A549 (cell line): ENCODE data around the gene RNF126. TPM values are rescaled to one million over a fixed set of nuclear protein-coding genes. Genes with fewer than 3 reads are reported as not detected.

Experiments used
- ATAC-seq, 2 experiments: fragments of 200-7000 bp in 1 of 2; fragments of >200 bp in 1 of 2; cut with Nextera tagmentation in 1 of 2; cut with Tn5 transposase in 1 of 2; 3 replicates each; pipeline versions ENCODE4 v1.8.0 to v1.9.1; 2018 to 2020; ENCODE audit warnings: mild to moderate bottlenecking in 1 of 2, moderate library complexity in 1 of 2
- CTCF ChIA-PET: fragments of 300-600 bp; sonication (Branson Sonifier 250); formaldehyde crosslinking; extraction: SDS; loops from one replicate; lab custom pipeline; 2021; ENCODE audit warnings: antibody characterized with exemption, inconsistent platforms; lab: Yijun Ruan, JAX
- POLR2A ChIA-PET: fragments of 350-600 bp; formaldehyde crosslinking; extraction: SDS; loops from one replicate; lab custom pipeline; 2021; ENCODE audit warnings: antibody characterized with exemption, inconsistent platforms; lab: Yijun Ruan, JAX
- DNase-seq, 2 experiments: peaks; one replicate each; pipeline versions ENCODE4 v3.0.0 to v3.0.0-alpha.2; 2011 to 2016; ENCODE audit warnings: low read depth in 1 of 2, low spot score in 1 of 2
- FAIRE-seq: peaks from 2 replicates; lab custom pipeline; 2011; peaks lifted over from hg19 to GRCh38; lab: Jason Lieb, UNC
- H3K27ac ChIP-seq, 2 experiments: fragments of >200 bp; sonication (Bioruptor Twin); formaldehyde crosslinking; 3 replicates each; pipeline ENCODE4 v1.5.1; 2016 to 2017
- H3K4me1 ChIP-seq: fragments of >200 bp; sonication (Bioruptor Twin); formaldehyde crosslinking; 3 replicates; pipeline ENCODE4 v1.6.1; 2016
- H3K4me2 ChIP-seq: fragments of >200 bp; sonication (Bioruptor Twin); formaldehyde crosslinking; 3 replicates; pipeline ENCODE4 v1.6.1; 2016
- H3K4me3 ChIP-seq: fragments of >200 bp; sonication (Bioruptor Twin); formaldehyde crosslinking; 3 replicates; pipeline ENCODE4 v1.5.1; 2016
- H3K9me3 ChIP-seq: fragments of >200 bp; sonication (Bioruptor Twin); formaldehyde crosslinking; 3 replicates; pipeline ENCODE4 v1.6.1; 2016
- ATOH8 ChIP-seq: fragments of 250-450 bp; sonication (Bioruptor Pico); IDR thresholded peaks from 2 replicates; pipeline ENCODE4 v1.5.0; 2020; ENCODE audit warnings: low read depth, mild to moderate bottlenecking, moderate library complexity
- BCL3 ChIP-seq: fragments of >200 bp; sonication (Bioruptor Twin); formaldehyde crosslinking; IDR thresholded peaks from 3 replicates; pipeline ENCODE4 v1.6.1; 2016
- BHLHE40 ChIP-seq: IDR thresholded peaks from 2 replicates; pipeline ENCODE4 v1.6.1; 2012; ENCODE audit warnings: low read depth, low read length, inconsistent platforms
- CHD4 ChIP-seq: fragments of 200-600 bp; sonication (generic); IDR thresholded peaks from 2 replicates; pipeline ENCODE4 v1.6.1; 2016; ENCODE audit warnings: antibody characterized with exemption, mild to moderate bottlenecking, borderline replicate concordance
- EHMT2 ChIP-seq: fragments of 200-600 bp; sonication (generic); IDR thresholded peaks from 2 replicates; pipeline ENCODE4 v1.6.1; 2016; ENCODE audit warnings: antibody characterized with exemption, low read depth, mild to moderate bottlenecking, moderate library complexity
- EP300 ChIP-seq, 2 experiments: fragments of >200 bp; sonication (Bioruptor Twin); formaldehyde crosslinking; IDR thresholded peaks; 2 replicates in 1 of 2; 3 replicates in 1 of 2; pipeline ENCODE4 v1.6.1; 2016 to 2017
- FOSB ChIP-seq: fragments of 250-450 bp; sonication (Bioruptor Pico); IDR thresholded peaks from 2 replicates; pipeline ENCODE4 v1.5.0; 2020; ENCODE audit warnings: mild to moderate bottlenecking, moderate library complexity
- FOSL2 ChIP-seq, 2 experiments: fragments of 450-650 bp in 1 of 2; fragments of >200 bp in 1 of 2; sonication (Bioruptor Twin) in 1 of 2; formaldehyde crosslinking; IDR thresholded peaks; 2 replicates each; pipeline versions ENCODE4 v1.5.0 to v1.6.1; 2016 to 2020; ENCODE audit warnings: mild to moderate bottlenecking in 1 of 2, moderate library complexity in 1 of 2
- FOXS1 ChIP-seq: fragments of 250-450 bp; sonication (Bioruptor Pico); IDR thresholded peaks from 2 replicates; pipeline ENCODE4 v1.5.0; 2020; ENCODE audit warnings: mild to moderate bottlenecking, moderate library complexity
- HDAC2 ChIP-seq: fragments of 200-600 bp; sonication (generic); IDR thresholded peaks from 2 replicates; pipeline ENCODE4 v1.6.1; 2016
- JUN ChIP-seq, 2 experiments: fragments of >200 bp; sonication (Bioruptor Twin); formaldehyde crosslinking; IDR thresholded peaks; 2 replicates in 1 of 2; 3 replicates in 1 of 2; pipeline ENCODE4 v1.6.1; 2016 to 2017
- KDM1A ChIP-seq: fragments of 200-600 bp; sonication (generic); IDR thresholded peaks from 2 replicates; pipeline ENCODE4 v1.6.1; 2016; ENCODE audit warnings: low read depth, mild to moderate bottlenecking
- MAFK ChIP-seq: fragments of 450-650 bp; IDR thresholded peaks from 2 replicates; pipeline ENCODE4 v1.6.1; 2014; ENCODE audit not compliant: partially characterized antibody
- NFE2L2 ChIP-seq: fragments of 150-350 bp; conservative IDR thresholded peaks from 2 replicates; pipeline ENCODE4 v1.6.1; 2014; ENCODE audit warnings: low read length
- NPAS2 ChIP-seq: fragments of 250-450 bp; sonication (Bioruptor Pico); IDR thresholded peaks from 2 replicates; pipeline ENCODE4 v1.8.0; 2022; ENCODE audit warnings: mild to moderate bottlenecking, moderate library complexity, borderline replicate concordance
- POLR2A ChIP-seq: IDR thresholded peaks from 2 replicates; pipeline ENCODE4 v1.6.1; 2012; ENCODE audit warnings: mild to moderate bottlenecking, low read length
- POLR2AphosphoS2 ChIP-seq: conservative IDR thresholded peaks from 2 replicates; pipeline ENCODE4 v1.6.1; 2012; ENCODE audit warnings: low read length, improper control_type of control experiment, inconsistent platforms
- RARB ChIP-seq: fragments of 250-450 bp; sonication (Bioruptor Pico); IDR thresholded peaks from 2 replicates; pipeline ENCODE4 v1.8.0; 2021; ENCODE audit warnings: mild to moderate bottlenecking, moderate library complexity
- RCOR1 ChIP-seq: fragments of 150-350 bp; IDR thresholded peaks from 2 replicates; pipeline ENCODE4 v1.6.1; 2014; ENCODE audit warnings: antibody characterized with exemption, low read length, low read depth
- TP53 ChIP-seq: fragments of 250-450 bp; sonication (Bioruptor Pico); IDR thresholded peaks from 2 replicates; pipeline ENCODE4 v1.5.0; 2021; ENCODE audit warnings: mild to moderate bottlenecking, moderate library complexity
- ZNF302 ChIP-seq: fragments of 250-450 bp; sonication (Bioruptor Pico); IDR thresholded peaks from 2 replicates; pipeline ENCODE4 v1.9.0; 2021; ENCODE audit warnings: inconsistent platforms, mild to moderate bottlenecking, moderate library complexity
- WGBS: methylation state at CpG from one replicate; pipeline ENCODE4 v1.1.6; 2017; ENCODE audit errors: missing lambda C conversion rate; 5-methylcytosine and 5-hydroxymethylcytosine counted together
- polyA minus RNA-seq: library from RNA; depleted of rRNA, polyadenylated mRNA; stranded (reverse); fragments of >200 nt; gene quantifications from 2 replicates; pipeline ENCODE4 v1.2.3, GENCODE V29; 2011; rRNA and poly(A)+ RNA removed
- polyA plus RNA-seq, 4 experiments: library from polyadenylated mRNA; depleted of rRNA in 3 of 4; stranded (reverse); fragments of >200 nt; fragmentation: RNase III in 1 of 4; extraction: RNeasy Plus Mini Kit Qiagen cat#74134 plus additional on column Dnase treatment in 1 of 4; gene quantifications; 2 replicates in 3 of 4; 3 replicates in 1 of 4; pipeline ENCODE4 v1.2.3, GENCODE V29; 2011 to 2017
- TF ChIP-seq, protein P1 (sequence below): fragments of >200 bp; sonication (Bioruptor Twin); formaldehyde crosslinking; IDR thresholded peaks from 2 replicates; pipeline ENCODE4 v1.6.1; 2016
- TF ChIP-seq, protein P2 (sequence below): IDR thresholded peaks from 2 replicates; pipeline ENCODE4 v1.6.1; 2012
- TF ChIP-seq, protein P3 (sequence below): IDR thresholded peaks from 2 replicates; pipeline ENCODE4 v1.6.1; 2012; ENCODE audit warnings: low read depth, borderline replicate concordance
- TF ChIP-seq, protein P4 (sequence below): fragments of 450-650 bp; IDR thresholded peaks from 2 replicates; pipeline ENCODE4 v1.6.1; 2014; ENCODE audit warnings: antibody characterized with exemption

RNF126 gene
- polyA plus RNA-seq (2011; rRNA removed) = 3.1 and 4.9 TPM in 2 replicates
- polyA plus RNA-seq (2012; cell fraction: cytosol; rRNA removed) = 43.6 and 53.5 TPM in 2 replicates
- 71.1 and 89.5 TPM in 2 replicates for polyA plus RNA-seq (2012; cell fraction: nucleus; rRNA removed)
- 35.0 to 36.3 TPM (median 35.4 TPM) in 3 replicates for polyA plus RNA-seq (2017; fragmentation: RNase III; extraction: RNeasy Plus Mini Kit Qiagen cat#74134 plus additional on column Dnase treatment)
- 2.4 and 5.0 TPM in 2 replicates for polyA minus RNA-seq

DNA sequence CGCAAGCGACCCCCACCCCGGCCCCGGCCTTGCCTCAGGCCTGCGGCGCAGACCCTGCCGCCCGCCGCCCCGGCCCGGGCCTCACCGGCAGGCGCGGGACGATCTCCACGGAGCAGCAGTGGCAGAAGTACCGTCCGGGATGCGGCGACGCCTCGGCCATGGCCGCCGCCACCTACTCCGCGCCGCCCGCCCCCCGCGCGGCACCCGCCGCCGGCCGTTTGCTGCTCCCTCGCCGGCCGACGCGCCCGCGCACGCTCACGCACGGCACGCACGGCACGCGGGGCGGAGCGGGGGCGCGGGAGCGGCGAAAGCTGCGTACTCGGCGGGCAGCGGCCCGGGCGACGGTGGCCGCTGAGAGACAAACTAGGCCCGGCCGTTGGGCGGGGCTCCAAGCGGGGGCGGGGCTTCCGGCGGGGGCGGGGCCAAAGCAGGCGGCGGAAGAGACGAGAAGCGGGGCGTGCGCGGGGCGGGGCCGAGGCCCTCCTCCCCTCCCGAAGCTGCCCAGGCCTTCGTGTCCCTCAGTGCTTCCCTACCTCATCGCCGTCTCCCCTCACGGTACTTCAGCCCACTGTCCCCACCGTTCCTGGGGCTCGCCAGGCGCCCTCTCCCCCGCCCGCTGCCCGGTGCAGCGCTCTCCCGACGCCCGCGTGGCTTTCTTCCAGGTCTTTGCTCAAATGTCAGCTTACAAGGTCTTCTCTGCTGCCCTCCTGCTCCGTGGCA is at the start of gene RNF126:
Gene RNF126 (minus strand): TSS at position 253 of the 720 bp plus-strand sequence. CDS start 93 bp downstream, at position 160.
- peak; percentile 75 for ATAC-seq
- CTCF ChIA-PET = interaction anchor here (0.6 to 1.9 kb wide), 7 partner anchors 55 to 260 kb away, joined by 3 to 11 read pairs (median 5); no protein-coding TSS in a partner anchor
- peak within 1 kb of the TSS; percentile 98 for H3K4me2 ChIP-seq

GRCh38 chr19:711254-711653 is 48.2 kb upstream of the RNF126 start:
- ATAC-seq = no peak; a peak in 1 of 6 replicates
- Histone ChIP-seq H3K4me1 (peaks cover 14% of the 10 kb centered on the region), H3K27ac (no peak overlapping the region), H3K4me3 (no peak overlapping the region), H3K4me2 (no peak overlapping the region), H3K9me3 (peaks cover 7% of the 10 kb centered on the region; the same call in 2 of the 3 replicates)
- CTCF ChIA-PET = interaction anchor here (2.6 kb wide), 1 partner anchor 23 kb away, joined by 11 read pairs; no protein-coding TSS in a partner anchor
- TF ChIP-seq FOSL2 (IDR thresholded peaks at IDR 0.05) (no peak), FOSL2 (CRISPR knock-in tag; IDR thresholded peaks at IDR 0.05) (no peak), EHMT2 (no peak), TP53 (CRISPR knock-in tag) (no peak), FOSB (CRISPR knock-in tag) (no peak), FOXS1 (no peak), HDAC2 (no peak), ZNF302 (CRISPR knock-in tag) (no peak), NPAS2 (CRISPR knock-in tag) (no peak), POLR2AphosphoS2 (no peak), JUN (IDR thresholded peaks at IDR 0.05) (no peak), EP300 (IDR thresholded peaks at IDR 0.05) (no peak), KDM1A (no peak), BHLHE40 (no peak), NFE2L2 (no peak), ATOH8 (no peak)
- TF ChIP-seq, protein P1, sequence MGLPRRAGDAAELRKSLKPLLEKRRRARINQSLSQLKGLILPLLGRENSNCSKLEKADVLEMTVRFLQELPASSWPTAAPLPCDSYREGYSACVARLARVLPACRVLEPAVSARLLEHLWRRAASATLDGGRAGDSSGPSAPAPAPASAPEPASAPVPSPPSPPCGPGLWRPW = no peak
- TF ChIP-seq, protein P2, sequence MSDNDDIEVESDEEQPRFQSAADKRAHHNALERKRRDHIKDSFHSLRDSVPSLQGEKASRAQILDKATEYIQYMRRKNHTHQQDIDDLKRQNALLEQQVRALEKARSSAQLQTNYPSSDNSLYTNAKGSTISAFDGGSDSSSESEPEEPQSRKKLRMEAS = no peak
- TF ChIP-seq, protein P3, sequence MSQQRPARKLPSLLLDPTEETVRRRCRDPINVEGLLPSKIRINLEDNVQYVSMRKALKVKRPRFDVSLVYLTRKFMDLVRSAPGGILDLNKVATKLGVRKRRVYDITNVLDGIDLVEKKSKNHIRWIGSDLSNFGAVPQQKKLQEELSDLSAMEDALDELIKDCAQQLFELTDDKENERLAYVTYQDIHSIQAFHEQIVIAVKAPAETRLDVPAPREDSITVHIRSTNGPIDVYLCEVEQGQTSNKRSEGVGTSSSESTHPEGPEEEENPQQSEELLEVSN = no peak
- TF ChIP-seq, protein P4, sequence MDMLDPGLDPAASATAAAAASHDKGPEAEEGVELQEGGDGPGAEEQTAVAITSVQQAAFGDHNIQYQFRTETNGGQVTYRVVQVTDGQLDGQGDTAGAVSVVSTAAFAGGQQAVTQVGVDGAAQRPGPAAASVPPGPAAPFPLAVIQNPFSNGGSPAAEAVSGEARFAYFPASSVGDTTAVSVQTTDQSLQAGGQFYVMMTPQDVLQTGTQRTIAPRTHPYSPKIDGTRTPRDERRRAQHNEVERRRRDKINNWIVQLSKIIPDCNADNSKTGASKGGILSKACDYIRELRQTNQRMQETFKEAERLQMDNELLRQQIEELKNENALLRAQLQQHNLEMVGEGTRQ = no peak
- WGBS = 92% methylated on average over 8 of the region's 8 CpGs
- no peak for DNase-seq
- POLR2A ChIA-PET = no interaction called here
- no peak for FAIRE-seq

More for the DNA sequence above, at the start of gene RNF126:
- POLR2A ChIA-PET = interaction anchor here (0.6 to 1.4 kb wide), 8 partner anchors 14 to 107 kb away, joined by 3 to 8 read pairs (median 4); partner anchors contain the start of genes BSG, FSTL3 and MISP
- H3K4me1 ChIP-seq = peaks cover 24% of the 10 kb centered on the region; the same call in 2 of the 3 replicates
- peak; percentile 36; the same call in 1 of the 2 replicates for TF ChIP-seq BHLHE40
- TF ChIP-seq BCL3 = peak; percentile 52; the same call in 1 of the 3 replicates
- TF ChIP-seq, protein P3 = peak; percentile 34; the same call in 1 of the 2 replicates
- peak; percentile 47 to 73; a peak in 3 of 5 replicates for TF ChIP-seq JUN (IDR thresholded peaks at IDR 0.05)
- TF ChIP-seq RARB (CRISPR knock-in tag) = no peak
- TF ChIP-seq POLR2A = peak; percentile 45
- TF ChIP-seq MAFK = no peak
- TF ChIP-seq CHD4 = no peak
- TF ChIP-seq RCOR1 = no peak
- TF ChIP-seq, all 56 proteins: peak for 5
- Histone ChIP-seq H3K9me3 (no peaks in the 10 kb centered on the region), H3K4me3 (peak within 1 kb of the TSS; percentile 100), H3K27ac (peak within 1 kb of the TSS; percentile 99 to 100)
- 0% methylated on average over 10 of the region's 97 CpGs for WGBS
- no peak for FAIRE-seq
- DNase-seq = peak; percentile 72 to 87
